NCI-H510A treated with DMSO at 0.1 percent for 48 hours (cell line): ENCODE results near the gene DDX23.
"Not testable (repeated sequence)": the region's sequence is repeated elsewhere in the genome, so short reads cannot be mapped to it uniquely, and the experiment has no call there.

ENCODE experiments used
- DNase-seq: peaks from one replicate; lab custom pipeline; 2025; lab: John Stamatoyannopoulos, UW

Gene DDX23

DNA sequence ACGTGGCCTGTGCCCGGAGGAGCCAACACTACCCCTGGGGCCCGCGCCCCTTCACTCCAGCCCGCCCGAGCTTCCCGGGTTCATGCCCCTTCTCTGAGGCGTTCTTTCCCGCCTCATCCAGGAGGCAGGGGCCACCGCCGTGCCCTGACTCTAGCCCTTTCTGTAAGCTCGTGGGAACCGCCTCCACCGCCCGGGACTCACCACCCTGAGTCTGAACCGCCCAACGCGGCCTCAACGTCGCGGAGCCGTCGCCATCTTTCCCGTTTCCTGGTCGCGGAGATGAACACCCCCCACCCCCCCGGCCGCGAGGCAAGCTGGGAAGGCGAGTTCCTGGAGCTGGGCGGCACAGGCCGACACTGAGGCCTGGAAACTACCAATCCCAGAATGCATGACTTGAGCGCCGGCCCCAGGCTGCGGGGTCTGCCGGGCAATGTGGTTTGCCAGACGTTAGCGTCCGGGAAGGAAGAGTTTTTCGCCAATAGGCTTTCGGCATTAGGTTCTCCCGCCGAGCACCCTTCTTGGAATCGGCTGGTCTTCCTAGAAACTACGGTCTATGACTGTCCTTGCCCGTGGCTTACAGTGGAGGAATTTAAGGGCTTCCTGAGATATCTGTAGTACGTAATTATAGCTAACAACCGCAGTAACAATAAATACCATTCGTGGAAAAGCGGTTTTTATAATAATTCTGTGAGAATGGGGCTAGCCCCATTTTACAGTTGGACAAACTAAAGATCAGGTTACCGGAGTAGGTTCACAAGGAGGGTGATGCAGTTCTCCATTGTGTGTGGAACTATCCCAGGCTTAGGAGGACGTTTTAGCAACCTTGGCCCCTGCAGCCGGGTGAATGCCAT lies at the start of gene DDX23:
TSS of gene DDX23 (minus strand) at position 281 of the 851 bp plus-strand sequence. CDS start 6,381 bp downstream, outside the sequence.
- DNase-seq = peak; percentile 97

DNA sequence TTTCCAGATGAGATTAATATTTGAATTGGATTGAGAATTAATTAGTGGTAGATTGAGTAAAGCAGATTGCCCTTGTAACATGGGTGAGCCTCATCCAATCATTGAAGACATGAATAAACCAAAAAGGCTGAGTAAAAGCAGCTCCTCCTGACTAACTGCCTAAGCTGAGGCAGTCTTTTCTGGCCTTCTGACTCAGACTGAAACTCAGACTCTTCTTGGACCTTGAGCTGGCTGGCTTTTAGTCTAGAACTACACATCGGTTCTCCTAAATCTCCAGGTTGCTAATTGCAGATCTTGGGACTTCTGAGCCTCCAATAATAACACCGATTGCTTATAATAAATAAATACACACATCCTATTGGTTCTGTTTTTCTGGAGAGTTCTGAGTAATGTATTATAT lies 49.3 kb upstream of the DDX23 start:
- DNase-seq = no peak

DNA sequence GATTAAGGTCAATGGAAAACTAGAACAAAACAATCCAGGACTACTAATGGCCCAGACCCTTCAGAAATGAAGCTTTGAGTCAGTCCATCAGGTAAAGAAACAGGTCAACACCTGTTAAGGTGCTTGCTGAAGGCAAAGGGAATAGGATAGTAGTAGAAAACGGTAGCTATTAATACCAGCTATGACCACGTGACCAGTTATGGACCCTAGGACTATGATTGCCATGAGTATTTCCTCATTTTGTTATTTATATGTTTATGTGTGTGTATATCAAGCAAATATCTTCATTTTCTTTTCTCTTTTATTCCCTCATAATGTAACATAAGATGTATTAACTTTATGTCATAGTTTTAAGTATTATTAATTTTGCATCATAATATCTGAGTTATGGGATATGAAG lies 47.7 kb upstream of the DDX23 start:
- no peak for DNase-seq

DNA sequence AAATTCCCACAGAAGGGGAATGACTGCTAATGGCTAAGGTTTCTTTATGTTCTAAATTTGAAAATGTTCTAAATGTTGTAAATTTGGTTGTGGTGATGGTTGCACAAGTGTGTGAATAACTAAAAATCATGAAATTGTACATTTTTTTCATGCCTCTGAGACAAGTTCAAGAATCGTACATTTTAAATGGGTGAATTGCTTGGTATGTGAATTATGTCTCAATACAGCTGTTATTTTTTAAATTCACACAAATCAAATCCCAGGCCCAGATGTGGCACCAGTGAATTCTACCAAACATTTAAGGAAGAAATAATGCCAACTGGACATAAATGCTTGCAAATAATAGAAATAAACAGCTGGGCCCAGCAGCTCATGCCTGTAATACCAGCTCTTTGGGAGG lies 42.3 kb upstream of the DDX23 start:
- DNase-seq = no peak

DNA sequence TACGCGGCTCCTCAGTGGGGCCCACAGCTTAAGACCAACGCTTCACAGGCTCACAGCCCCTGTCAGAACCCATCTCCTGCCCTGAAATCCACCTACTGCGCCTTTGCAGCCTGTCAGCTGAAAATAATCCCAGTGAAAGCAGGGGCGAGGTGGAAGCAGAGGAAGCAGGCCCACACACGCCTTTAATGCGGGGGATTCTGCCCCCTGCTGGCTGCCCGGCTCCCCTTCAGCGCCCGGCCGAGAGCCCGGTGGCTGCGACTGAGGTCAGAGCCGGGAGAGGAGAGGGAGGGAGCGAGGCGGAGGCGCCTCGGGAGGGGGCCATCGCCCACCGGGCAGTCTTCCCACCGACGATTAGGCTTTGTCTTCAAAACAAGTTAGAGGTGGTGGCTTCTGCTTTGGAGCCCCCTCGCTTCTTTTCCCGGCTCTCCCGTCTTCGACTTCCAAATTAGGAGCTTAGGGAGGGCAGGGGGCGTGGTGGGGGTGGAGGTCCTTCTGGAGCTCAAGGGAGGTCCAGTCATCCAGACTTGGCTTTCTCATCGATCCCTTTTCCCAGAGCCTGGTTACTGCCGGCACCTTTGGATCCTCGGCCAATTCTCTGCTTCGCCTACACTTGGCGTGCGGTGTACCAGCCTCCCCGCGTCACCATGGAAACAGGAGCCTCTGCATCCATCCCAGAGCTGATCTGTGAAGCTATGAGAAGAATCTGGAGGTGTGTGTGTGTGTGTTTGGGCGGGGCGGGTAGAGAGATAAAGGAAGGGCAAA lies 38.9 kb upstream of the DDX23 start:
- peak; percentile 84 for DNase-seq

DNA sequence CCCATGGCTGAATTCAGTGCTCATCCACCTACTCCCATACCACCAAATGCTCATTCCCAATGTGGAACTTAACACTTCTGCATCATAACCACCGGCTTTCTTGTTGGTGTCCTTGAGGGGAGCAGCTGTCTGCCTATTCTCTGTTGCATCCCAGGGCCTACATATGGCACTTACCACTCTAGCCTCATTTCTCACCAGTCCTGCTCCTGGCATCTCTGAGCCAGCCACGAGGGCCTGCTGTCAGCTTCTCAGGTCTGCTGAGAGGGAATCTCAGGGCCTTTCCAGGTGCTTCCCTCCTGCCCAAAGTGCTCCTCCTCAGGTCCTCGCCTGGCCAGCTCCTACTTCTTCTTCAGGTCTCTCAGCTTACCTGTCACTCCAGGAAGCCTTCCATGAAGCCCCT lies 37.7 kb upstream of the DDX23 start:
- DNase-seq = no peak

DNA sequence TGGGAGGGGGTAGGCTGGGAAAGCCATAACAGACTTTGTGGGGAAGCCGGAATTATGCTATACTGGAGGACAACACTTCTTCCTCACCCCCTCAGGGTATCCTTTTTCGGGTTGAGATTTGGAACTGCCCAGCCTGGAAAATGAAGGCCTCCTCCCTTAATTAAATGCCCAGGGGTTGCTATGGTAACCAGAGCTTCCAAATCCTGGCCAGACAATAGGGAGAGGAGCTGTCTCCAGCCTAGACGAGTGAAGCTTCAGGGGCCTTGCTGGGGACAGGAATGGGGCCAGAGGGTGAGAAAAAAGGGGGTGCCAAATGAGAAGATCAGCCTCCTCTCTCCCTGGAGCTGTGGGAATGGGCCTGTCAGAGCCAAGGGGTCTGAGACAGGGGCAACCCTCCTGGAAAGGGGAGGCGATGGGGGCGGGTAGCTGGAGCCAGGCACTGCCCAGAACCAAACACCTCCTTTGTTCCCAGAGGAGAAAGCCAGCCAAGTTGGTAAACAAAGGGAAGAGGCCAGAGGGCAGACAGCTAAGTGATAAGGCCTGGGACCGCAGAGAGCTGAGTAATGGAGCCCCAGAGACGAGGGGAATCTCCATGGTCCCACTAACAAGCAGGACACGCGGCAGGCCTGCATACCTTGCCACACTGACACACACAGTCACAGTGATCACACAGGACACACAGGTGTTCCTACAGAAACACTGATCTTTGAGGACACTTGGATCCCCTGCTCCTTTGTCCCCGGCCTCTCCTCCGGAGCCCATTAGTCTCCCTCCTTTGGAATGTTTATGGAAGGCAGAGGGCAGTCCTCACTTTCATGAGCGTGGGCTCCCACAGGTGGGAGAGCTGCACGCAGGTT lies 31.6 kb upstream of the DDX23 start:
- no peak for DNase-seq

DNA sequence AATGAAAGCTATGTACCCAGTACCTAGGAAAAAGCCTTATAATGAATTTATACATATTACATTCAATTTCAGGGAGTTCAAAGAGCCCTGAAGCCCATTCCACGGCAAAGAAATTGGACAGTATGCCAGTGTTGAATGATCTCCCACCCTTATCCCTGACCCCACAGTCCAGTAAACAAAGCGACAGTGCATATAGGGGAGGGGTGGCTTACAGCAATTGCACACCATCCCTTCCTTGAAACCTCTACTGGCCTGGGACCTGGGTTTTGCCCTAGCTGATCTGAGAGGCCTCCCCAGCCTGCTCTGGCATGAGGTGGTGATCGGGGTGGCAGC lies 31.0 kb upstream of the DDX23 start:
- DNase-seq = no peak

DNA sequence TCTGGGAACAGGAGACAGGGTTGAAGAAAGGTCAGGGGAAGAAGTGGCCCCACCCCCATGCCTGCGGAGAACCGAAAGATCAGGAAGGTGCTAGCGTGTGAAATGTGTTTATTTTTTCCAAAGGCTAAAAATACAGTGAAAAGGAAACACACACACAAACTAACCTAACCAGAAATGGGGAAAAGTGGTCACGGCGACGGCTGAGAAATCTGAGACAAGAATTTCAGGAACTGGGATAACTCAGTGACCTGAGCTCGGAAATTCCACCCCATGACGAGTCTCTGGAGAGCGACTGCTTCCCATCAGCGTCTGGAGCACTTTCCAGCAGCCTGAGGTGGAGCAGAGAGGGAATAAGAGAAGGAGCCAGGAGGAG lies 30.3 kb upstream of the DDX23 start:
- DNase-seq = no peak

DNA sequence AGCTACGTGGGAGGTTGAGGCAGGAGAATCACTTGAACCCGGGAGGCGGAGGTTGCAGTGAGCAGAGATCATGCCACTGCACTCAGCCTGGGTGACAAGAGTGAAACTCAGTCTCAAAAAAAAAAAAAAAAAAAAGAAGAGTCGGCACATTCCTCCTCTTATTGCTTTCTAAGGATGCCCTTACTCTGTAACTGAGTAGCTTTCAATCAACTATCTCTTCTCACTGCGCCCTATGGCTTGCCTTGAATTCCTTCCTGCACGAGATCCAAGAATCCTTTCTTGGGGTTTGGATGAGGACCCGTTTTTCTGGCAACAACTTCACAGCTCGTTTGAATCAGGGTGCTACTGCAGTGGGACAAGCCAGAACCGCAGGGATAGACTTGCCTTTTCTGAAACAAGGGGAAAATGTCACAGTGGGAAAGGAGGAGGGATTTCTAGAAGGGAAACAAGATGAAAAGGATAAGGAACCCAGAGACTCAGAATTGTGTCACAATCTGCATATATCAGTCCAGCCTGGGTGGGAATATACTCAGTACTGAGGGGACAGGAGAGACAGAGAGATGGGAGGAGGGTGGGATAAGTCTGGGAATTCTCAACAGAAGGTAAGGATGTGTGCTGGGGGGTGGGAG lies 29.8 kb upstream of the DDX23 start:
- DNase-seq = no peak

DNA sequence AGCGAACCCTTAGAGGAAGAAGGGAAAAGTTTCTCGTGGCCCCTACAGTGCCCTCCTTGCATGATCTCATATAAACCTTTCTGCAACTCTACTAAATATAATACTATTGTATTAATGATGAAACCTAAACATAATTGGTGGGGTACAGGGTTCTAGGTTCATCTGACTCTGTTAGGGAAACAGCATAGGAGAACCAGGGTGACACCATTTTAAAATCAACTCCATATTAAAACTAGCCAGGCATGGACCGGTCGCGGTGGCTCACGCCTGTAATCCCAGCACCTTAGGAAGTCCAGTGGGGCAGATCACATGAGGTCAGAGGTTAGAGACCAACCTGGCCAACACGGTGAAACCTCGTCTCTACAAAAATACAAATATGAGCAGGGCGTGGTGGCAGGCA lies 28.7 kb upstream of the DDX23 start:
- no peak for DNase-seq

DNA sequence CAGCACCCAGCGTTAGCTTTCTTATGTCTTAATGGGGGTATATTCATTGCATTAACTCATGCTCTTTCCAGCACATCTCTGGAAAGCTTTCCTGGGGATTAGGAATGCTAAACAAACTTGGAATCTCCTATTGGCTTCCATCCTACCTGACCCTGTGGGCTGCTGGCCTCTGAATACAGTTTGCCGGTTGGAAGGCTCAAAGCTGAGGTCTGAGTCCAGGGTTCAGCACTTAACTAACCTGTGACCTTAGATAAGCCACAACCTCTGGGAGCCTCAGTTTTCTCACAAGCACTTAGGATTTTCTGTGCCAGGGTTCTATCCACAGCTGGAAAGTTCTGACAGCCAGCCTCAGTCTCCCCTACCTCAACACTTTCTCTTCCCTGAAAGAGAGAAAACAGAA lies 26.6 kb upstream of the DDX23 start:
- no peak for DNase-seq

DNA sequence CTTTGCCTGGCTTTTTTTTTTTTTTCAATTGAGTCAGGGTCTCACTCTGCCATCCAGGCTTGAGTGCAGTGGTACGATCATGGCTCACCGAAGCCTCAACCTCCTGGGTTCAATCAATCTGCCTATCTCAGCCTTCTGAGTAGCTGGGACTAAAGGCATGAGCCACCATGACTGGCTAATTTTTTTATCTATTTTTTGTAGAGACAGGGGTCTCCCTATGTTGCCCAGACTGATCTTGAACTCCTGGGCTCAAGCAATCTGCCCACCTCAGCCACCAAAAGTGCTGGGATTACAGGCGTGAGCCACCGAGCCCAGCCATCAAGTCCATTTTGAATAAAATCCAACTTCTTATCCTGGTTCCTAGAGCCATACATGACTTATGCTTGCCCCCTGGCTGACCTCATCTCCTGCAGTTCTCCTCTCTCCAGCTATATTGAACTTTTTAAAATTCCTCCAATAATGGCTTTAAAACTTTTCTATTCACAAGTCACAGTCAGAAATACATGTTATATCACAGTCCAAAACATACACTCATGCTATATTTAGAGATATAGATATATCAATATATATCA lies 24.1 kb upstream of the DDX23 start:
- DNase-seq = no peak

DNA sequence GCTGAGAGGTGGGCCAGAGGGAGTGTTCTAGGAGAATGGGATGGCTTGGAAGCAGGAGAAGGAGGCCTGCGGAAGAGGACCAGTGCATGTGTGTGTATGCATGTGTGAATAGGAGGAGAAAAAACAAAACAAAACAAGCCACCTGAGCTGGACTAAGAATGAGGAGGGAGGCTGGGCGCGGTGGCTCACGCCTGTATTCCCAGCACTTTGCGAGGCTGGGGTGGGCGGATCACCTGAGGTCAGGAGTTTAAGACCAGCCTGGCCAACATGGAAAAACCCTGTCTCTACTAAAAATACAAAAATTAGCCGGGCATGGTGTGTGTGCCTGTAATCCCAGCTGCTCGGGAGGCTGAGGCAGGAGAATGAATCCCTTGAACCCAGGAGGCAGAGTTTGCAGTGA lies 21.6 kb upstream of the DDX23 start:
- DNase-seq = not testable (repeated sequence)

DNA sequence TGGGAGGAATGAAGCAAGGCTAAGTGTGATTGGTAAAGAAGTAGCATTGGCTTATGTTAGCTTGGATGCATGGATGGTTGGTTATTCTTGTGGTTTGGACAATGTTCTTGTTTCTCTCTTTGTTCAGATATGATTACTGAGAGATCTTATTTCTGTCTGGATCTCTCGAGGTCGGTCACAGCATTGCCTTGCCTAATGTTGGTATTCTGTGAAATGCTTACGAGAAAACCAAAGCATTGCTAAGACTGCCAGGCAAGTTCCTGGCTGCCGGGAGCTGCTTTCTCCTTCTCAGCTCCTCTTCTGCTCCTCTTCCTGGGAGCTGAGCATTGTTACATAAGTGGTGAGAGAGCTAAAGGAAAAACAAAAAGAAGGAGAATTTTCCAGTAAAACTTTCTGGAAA lies 21.1 kb upstream of the DDX23 start:
- DNase-seq = no peak

DNA sequence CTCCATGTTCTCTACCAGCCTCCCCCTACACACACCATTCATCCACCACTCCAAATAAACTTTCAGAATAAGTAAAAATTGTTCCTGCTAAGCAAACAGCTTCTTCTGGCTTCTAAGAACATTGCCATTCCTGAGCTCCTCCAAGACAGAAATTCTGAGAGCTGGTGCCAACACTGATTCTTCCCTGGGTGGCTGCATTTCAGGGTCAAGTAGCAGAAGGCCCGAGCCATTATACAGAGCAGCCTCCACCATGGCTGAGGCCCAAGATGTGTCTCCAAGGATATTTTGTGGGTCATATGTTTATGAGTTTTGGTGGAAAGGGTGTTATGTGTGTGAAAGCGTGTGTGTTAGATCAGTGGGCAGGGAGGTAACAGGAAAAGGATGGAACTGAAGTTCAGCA lies 17.2 kb upstream of the DDX23 start:
- no peak for DNase-seq

DNA sequence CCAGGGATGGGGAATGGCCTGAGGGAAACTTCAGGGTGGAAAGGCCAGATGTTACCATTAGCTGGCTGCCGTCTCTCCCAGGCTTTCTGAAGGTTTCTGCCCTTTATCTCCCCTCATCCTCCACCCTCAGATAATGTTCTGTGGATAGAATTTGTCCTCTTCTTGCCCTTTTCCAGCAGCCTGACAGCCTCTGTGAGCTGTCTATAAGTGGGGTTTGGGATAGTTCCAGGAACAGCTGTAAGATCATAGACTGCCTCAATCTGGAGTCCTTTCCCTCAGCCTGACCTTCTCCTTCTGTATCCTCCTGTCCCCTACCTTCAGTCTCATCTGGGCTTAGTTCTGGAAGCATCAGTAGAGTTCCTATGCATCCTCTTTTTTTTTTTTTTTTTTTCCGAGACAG lies 16.5 kb upstream of the DDX23 start:
- no peak for DNase-seq

DNA sequence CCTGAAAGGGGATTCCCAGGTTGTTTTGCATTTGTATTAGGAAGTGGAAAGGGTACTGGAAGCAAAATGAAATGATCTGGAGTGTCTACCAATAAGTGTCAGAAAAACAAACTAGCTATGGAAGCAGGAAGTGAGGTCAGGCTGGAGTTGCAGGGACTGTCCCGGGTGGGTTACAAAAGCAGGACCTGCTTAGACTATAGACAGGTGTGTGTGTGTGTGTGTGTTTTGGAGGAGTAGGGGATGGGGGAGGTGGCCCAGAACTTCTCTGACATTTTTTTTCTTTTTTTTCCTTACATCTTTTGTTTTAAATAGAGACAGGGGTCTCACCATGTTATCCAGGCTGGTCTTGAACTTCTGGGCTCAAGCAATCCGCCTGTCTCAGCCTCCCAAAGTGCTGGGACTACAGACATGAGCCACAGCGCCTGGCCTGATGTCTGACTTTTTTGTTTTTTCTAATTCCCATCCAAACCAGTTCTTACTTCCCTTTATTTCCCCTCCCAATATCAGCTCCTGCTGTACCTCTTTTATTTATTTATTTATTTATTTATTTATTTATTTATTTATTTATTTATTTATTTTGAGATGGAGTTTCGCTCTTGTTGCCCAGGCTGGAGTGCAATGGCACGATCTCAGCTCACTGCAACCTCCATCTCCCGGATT lies 14.2 kb upstream of the DDX23 start:
- DNase-seq = no peak

DNA sequence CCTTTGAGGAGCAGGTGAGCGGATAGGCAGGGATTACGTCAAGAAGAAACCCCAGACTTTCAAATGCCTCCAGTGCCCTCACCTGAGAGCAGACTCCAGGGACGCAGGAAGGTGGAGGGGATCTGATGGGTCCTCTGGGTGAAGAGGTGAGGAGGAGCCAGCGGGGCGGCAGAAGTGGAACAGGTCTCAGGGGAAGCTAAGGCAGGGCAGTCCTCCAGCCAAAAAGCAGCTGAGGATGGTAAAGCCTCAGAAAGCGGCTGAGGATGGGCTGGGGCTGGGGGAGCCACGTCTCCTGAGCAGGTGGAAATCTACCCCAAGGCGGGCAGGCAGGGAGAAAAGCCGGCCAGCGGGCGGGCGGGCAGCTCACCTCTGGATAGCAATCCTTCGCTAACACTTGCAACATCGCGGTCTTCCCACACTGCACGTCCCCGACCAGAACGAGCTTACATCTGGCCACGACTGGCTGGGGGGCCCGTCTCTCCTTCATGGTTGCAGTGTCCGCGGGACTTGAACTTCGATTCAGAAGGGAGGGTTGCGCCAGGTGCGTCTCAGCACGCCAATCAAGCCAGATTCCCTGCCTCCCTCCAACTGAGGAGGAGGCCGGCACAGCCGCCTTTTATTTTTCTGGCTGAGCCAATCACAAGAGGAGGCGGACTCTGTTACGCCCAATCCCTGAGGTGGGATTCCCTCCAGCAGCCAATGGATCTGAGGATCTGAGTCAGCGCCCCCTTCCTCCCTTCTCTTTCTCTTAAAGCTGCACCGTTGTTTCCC lies 13.5 kb upstream of the DDX23 start, which contains the start of gene RND1:
TSS of gene RND1 (minus strand) at position 590 of the 771 bp plus-strand sequence. CDS start at position 487, 103 bp downstream.
- peak; percentile 96 for DNase-seq

DNA sequence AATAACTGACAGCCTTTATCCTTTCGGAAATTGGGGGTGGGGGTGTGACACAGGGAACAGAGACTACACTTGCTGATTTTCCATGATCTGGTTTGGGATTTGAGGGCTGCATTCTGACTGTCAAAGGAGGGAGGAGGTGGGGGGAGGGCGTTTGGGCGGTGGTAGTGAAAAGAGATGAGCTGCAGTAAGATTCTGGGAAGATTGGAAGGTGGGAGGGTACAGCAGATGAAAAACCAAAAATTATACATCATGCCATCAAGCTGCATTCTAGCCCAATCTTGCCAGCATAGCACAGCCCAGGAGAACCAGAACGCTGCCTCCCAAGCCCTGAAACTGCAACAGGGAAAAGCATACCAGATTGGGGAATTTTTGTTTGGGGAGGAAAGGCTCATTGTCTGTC lies 11.3 kb upstream of the DDX23 start:
- no peak for DNase-seq
